ENCODE measurements around the gene DENND4A.

DNA sequence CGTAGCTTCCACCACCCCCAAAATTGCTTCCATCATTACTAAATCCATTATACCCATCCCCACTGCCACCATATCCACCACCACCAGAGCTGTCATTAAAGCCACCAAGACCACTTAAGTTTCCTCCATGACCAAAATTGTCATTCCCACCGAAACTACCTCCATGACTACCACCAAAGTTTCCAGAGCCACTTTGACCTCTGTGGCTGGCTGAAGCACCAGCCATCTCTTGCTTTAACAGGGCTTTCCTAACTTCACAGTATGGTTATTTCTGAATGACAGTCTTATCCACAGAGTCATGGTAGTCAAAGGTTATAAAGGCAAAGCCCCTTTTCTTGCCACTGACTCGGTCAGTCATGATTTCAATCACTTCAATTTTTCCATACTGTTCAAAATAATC, 24.3 kb upstream of the DENND4A start:
- TF ChIP-seq EZH2phosphoT487 (IDR thresholded peaks at IDR 0.05; ENCODE audit: borderline replicate concordance, low read length), result no peak
- TF ChIP-seq, protein P1, sequence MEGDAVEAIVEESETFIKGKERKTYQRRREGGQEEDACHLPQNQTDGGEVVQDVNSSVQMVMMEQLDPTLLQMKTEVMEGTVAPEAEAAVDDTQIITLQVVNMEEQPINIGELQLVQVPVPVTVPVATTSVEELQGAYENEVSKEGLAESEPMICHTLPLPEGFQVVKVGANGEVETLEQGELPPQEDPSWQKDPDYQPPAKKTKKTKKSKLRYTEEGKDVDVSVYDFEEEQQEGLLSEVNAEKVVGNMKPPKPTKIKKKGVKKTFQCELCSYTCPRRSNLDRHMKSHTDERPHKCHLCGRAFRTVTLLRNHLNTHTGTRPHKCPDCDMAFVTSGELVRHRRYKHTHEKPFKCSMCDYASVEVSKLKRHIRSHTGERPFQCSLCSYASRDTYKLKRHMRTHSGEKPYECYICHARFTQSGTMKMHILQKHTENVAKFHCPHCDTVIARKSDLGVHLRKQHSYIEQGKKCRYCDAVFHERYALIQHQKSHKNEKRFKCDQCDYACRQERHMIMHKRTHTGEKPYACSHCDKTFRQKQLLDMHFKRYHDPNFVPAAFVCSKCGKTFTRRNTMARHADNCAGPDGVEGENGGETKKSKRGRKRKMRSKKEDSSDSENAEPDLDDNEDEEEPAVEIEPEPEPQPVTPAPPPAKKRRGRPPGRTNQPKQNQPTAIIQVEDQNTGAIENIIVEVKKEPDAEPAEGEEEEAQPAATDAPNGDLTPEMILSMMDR (conservative IDR thresholded peaks at IDR 0.05; ENCODE audit: low read depth, low read length), result no peak
